ENCODE measurements around the gene CD300LF.
A peak's percentile ranks its signal among the peaks of the same experiment; 100 is the strongest.

CD300LF gene

DNA sequence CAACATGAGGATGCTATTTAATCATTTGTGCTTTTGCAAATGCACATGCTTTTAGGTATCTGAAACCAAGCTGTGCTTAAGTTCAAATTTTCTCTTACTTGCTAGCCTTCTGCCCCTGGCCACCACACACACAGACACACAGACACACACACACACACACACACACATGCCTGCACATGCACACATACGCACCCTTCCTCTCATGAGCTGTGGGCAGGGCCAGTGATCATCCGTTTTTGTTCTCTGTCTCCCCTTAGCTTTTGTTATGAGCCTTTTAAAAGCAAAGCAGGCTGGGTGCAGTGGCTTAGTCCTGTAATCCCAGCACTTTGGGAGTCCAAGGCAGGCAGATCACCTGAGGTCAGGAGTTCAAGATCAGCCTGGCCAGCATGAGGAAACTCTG lies 34.2 kb downstream of the CD300LF start:
- TF ChIP-seq CTCF (IDR thresholded peaks at IDR 0.05; ENCODE audit: low read depth, low read length) = no peak
- no peak overlapping the region for H3K4me3 ChIP-seq (replicated peaks in 1 of 2; ENCODE audit: low read depth in 2 of 2, low read length in 2 of 2)
- DNase-seq (ENCODE audit: low read depth in 2 of 2) = no peak

DNA sequence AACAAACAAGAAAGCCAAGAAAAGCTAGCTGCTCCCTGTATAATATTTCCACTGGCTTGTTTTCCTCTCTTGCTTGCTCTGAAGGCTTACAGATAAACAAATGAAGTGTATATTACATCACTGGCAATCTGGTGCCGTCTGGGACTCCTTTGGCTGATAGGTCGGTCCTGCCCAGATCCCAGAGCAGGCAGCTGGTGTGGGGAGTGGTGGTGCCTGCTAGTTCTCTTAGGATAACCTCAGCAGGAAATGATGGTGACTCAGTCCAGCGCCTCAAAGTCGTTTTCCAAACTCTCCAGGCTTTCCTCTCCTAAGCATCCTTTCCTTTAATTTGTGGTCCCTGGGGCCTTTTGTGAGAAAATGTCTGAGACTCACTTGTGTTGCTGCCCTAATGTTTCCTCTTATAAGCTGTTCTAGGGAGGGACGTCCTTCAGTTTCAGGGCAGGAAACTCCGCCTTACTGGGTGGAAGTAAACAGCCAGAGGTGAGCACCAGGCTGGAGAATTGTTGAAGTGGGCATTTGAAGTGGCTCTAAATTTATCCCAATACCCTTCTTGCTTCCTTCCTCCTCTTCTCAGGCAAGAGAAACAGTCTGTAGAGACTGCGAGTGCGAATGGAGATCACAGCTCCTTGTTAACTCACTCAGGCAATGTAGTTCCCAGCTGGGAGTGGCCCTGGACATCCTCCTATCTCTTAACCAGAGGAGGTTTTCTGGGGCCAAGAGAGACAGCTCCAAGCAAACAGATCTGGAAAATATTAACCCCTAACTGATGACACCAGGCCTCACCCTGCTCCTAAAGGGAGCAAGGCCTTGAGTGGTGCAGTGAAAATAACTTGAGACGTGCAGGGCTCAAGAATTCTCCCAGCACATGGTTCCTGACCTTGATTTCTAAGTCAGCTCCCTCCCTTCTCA lies 34.9 kb downstream of the CD300LF start:
- peak; percentile 18 to 37 for DNase-seq (ENCODE audit: low read depth in 2 of 2)
- no peak overlapping the region for H3K4me3 ChIP-seq (replicated peaks in 1 of 2; ENCODE audit: low read depth in 2 of 2, low read length in 2 of 2)
- no peak for TF ChIP-seq CTCF (IDR thresholded peaks at IDR 0.05; ENCODE audit: low read depth, low read length)

- DNase-seq (ENCODE audit: low read depth in 2 of 2) = peak; percentile 76 to 87
- H3K4me3 ChIP-seq (replicated peaks in 1 of 2; ENCODE audit: low read depth in 2 of 2, low read length in 2 of 2) = no peak overlapping the region
- no peak for TF ChIP-seq CTCF (IDR thresholded peaks at IDR 0.05; ENCODE audit: low read depth, low read length)
Measured at GRCh38 chr17:74671031-74671771, 41.5 kb downstream of the CD300LF start.

GRCh38 chr17:74670329-74670728 lies 42.4 kb downstream of the CD300LF start:
- TF ChIP-seq CTCF (IDR thresholded peaks at IDR 0.05; ENCODE audit: low read depth, low read length) = no peak
- DNase-seq (ENCODE audit: low read depth in 2 of 2) = no peak
- no peak overlapping the region for H3K4me3 ChIP-seq (replicated peaks in 1 of 2; ENCODE audit: low read depth in 2 of 2, low read length in 2 of 2)

DNA sequence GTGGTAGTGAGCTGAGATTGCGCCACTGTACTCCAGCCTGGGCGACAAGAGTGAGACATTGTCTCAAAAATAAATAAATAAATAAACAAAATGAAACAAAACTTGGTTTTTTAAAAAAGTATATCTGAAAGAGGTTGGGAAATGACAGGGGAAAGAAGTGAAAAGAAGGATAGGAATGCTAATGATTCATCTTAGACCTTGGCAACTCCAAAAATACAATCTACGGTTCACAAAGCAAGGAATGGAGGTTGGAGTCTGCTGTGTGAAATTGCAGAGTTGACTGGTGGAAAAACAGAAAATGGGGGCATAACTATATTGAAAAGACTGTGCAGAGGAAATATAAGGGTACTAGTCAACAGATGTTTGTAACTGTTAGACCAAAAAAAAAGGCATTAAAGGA lies 49.2 kb downstream of the CD300LF start:
- no peak for TF ChIP-seq CTCF (IDR thresholded peaks at IDR 0.05; ENCODE audit: low read depth, low read length)
- no peak for DNase-seq (ENCODE audit: low read depth in 2 of 2)
- H3K4me3 ChIP-seq (replicated peaks in 1 of 2; ENCODE audit: low read depth in 2 of 2, low read length in 2 of 2) = no peak overlapping the region

GRCh38 chr17:74659889-74660288 lies 52.8 kb downstream of the CD300LF start:
- H3K4me3 ChIP-seq (replicated peaks in 1 of 2; ENCODE audit: low read depth in 2 of 2, low read length in 2 of 2) = no peak overlapping the region
- DNase-seq (ENCODE audit: low read depth in 2 of 2) = no peak
- no peak for TF ChIP-seq CTCF (IDR thresholded peaks at IDR 0.05; ENCODE audit: low read depth, low read length)

Measured in cardiac fibroblast (primary cell).